A673 (cell line): ENCODE measurements around the gene MANEAL.

ENCODE experiments used
- CTCF ChIP-seq: fragments of 300-800, 200-600 bp; sonication (generic); conservative IDR thresholded peaks from 2 replicates; pipeline ENCODE4 v1.5.1; 2017; ENCODE audit warnings: low read depth, mild to moderate bottlenecking, antibody characterized with exemption, low read length, moderate library complexity, mixed read lengths
- EZH2 ChIP-seq: fragments of 200-600 bp; sonication (generic); IDR thresholded peaks from 2 replicates; pipeline ENCODE4 v1.6.1; 2017; ENCODE audit warnings: borderline replicate concordance, low read depth, mild to moderate bottlenecking, mixed read lengths, antibody characterized with exemption, low read length; ENCODE audit not compliant: poor library complexity, severe bottlenecking

DNA sequence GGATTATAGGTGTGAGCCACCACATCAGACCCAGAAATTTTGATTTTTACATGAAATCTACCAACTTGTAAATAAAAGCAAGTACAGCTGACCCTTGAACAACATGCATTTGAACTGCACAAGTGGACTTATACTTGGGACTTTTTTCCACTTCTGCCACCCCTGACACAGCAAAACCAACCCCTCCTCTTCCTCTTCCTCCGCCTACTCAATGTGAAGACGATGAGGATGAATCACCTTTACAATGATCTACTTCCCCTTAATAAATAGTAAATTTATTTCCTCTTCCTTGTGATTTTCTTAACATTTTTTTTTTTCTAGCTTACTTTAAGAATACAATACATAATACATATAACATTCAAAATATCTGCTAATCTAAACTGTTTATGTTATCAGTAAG, 31.9 kb downstream of the MANEAL start:
- no peak for TF ChIP-seq CTCF
- TF ChIP-seq EZH2, result no peak
